ENCODE results near the gene TBC1D14.

DNA sequence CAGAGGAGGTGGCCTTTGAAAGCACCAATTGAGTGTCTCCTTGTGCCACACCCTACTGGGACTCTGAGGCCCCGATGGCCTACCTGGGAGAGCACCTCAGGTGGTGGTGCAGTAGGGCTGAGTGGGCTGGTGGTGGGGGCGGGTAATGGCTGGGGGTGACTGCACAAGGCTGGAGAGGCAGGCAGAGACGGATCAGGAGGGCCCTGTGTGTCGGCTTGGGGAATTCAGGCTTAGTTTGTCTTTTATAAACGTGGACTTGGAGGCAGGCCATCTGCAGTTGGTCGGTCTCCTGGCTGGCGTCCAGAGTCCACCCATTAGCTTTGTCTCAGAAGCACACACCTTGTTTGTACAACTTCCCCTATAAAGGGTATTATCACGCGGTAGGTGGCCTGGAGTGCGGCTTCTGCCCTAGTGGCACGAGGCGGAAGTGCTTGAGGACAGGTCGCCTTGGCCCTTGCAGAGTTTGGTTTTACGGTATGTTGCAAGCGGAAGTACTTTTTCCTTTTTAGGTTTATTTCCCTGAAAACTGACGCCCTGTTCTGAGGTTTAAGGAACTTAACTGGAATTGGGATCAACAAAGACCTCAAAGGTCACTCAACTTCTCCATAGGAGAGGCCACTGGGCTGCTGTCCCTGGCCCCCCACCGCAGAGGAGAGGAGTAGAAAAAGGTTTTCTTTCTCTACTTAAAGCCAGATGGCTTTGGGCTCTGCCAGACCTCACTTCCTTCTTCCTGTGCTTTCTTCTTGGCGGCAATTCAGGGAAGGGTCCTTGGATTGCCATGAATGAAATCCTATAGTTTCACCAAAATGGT is 8.0 kb downstream of the TBC1D14 start:
- TF ChIP-seq CTCF (IDR thresholded peaks at IDR 0.05 in 4 of 5, conservative IDR thresholded peaks at IDR 0.05 in 1 of 5) (peak in 4 of 5 experiments; percentile 10 to 46 (median 34)), POLR2A (IDR thresholded peaks at IDR 0.05) (no peak)

All from gastrocnemius medialis (tissue), 4 donors.